Spleen (tissue), 11 donors: ENCODE data around the gene KIF3A. TPM values are rescaled to one million over a fixed set of nuclear protein-coding genes. Genes with fewer than 3 reads are reported as not detected.

Experiments used
- DNase-seq: peaks from one replicate; pipeline ENCODE4 v3.0.0-alpha.2; 2020
- H3K27ac ChIP-seq, 8 donors: fragments of 200-600 bp; sonication (generic) in 7 of 8; 1 replicate in 4 of 8; 2 replicates in 4 of 8; pipeline versions ENCODE4 v1.5.0 to v1.8.0; 2016 to 2021; ENCODE audit warnings: inconsistent platforms in 4 of 8, mild to moderate bottlenecking in 4 of 8, moderate library complexity in 1 of 8
- H3K27me3 ChIP-seq, 7 donors: fragments of 200-600 bp; sonication (generic) in 6 of 7; replicated peaks in 1 of 7; 1 replicate in 4 of 7; 2 replicates in 3 of 7; pipeline versions ENCODE4 v1.5.0 to v1.8.0; 2016 to 2021; ENCODE audit warnings: inconsistent platforms in 3 of 7, mild to moderate bottlenecking in 1 of 7
- H3K36me3 ChIP-seq, 6 donors: fragments of 200-600 bp; sonication (generic) in 5 of 6; 1 replicate in 4 of 6; 2 replicates in 2 of 6; pipeline versions ENCODE4 v1.5.0 to v1.8.0; 2016 to 2021; ENCODE audit warnings: inconsistent platforms in 2 of 6
- H3K4me1 ChIP-seq, 6 donors: fragments of 200-600 bp; sonication (generic) in 5 of 6; 1 replicate in 3 of 6; 2 replicates in 3 of 6; pipeline versions ENCODE4 v1.5.0 to v1.8.0; 2016 to 2021; ENCODE audit warnings: inconsistent platforms in 3 of 6
- H3K4me3 ChIP-seq, 8 donors: fragments of 200-600 bp; sonication (generic) in 7 of 8; 1 replicate in 4 of 8; 2 replicates in 4 of 8; pipeline versions ENCODE4 v1.5.0 to v1.8.0; 2016 to 2021; ENCODE audit warnings: inconsistent platforms in 4 of 8, mild to moderate bottlenecking in 4 of 8, moderate library complexity in 2 of 8
- H3K9me3 ChIP-seq, 8 donors: fragments of 200-600 bp; sonication (generic) in 7 of 8; 1 replicate in 4 of 8; 2 replicates in 4 of 8; pipeline versions ENCODE4 v1.5.0 to v1.8.0; 2016 to 2021; ENCODE audit warnings: inconsistent platforms in 4 of 8
- POLR2A ChIP-seq, 3 donors: fragments of 450-650 bp; IDR thresholded peaks; one replicate each; pipeline ENCODE4 v1.5.1; 2017; ENCODE audit warnings: antibody characterized with exemption in 3 of 3, mild to moderate bottlenecking in 1 of 3
- POLR2AphosphoS5 ChIP-seq, 3 donors: sonication (generic); formaldehyde crosslinking; IDR thresholded peaks; one replicate each; pipeline ENCODE4 v1.5.1; 2017; ENCODE audit warnings: antibody characterized with exemption in 3 of 3
- WGBS, 5 donors: extraction: QIAGEN DNeasy Blood & Tissue Kit in 3 of 5; methylation state at CpG; one replicate each; pipeline versions ENCODE4 v1.1.5 to v1.1.7; 2013 to 2018; 5-methylcytosine and 5-hydroxymethylcytosine counted together
- intact Hi-C: fragments of 100-400 bp; cut with DNase I; formaldehyde crosslinking; loops from one replicate; pipeline ENCODE4 v1.15.0; 2023; ENCODE audit warnings: low total_unique reads
- polyA plus RNA-seq, 3 donors: library from polyadenylated mRNA; stranded (reverse); fragments of 200-250 nt; gene quantifications; one replicate each; pipeline ENCODE4 v1.2.1, GENCODE V29; 2013
- total RNA-seq, 7 donors: library from RNA; depleted of rRNA in 3 of 7; stranded (reverse); fragments of >200 nt in 3 of 7; fragmentation: NEBNext Ultra II Directional in 4 of 7; extraction: Animal tissue kit (Norgen Biotek cat#: 25700) in 4 of 7; gene quantifications; one replicate each; pipeline versions ENCODE4 v1.1.0 to v1.2.1, GENCODE V29; 2016 to 2021
- TF ChIP-seq, protein P1 (sequence below), 11 experiments: fragments of 200-600 bp in 7 of 11; fragments of 450-650 bp in 4 of 11; sonication (generic) in 4 of 11; IDR thresholded peaks in 8 of 11; conservative IDR thresholded peaks in 3 of 11; 1 replicate in 7 of 11; 2 replicates in 4 of 11; pipeline versions ENCODE4 v1.4.0 to v1.8.0; 2016 to 2021; ENCODE audit warnings: antibody characterized with exemption in 11 of 11, inconsistent platforms in 4 of 11, mild to moderate bottlenecking in 1 of 11
- donor health status: healthy with polysubstance abuse.
- donor health status: DM: no; HTN: no; CAD: no; lungs with moderate emphysema.
- donor health status: DM: no; HTN: no; CAD: no.
- donor health status: Bipolar disorder and iron deficiency.
- donor health status: healthy.
- donor health status: DM: no; HTN: no; CAD: no.
- donor health status: DM: yes; HTN: yes; CAD: no.

Gene KIF3A
- total and polyA plus RNA-seq, 10 donors = 1.3 to 10.7 (median 6.7) TPM

DNA sequence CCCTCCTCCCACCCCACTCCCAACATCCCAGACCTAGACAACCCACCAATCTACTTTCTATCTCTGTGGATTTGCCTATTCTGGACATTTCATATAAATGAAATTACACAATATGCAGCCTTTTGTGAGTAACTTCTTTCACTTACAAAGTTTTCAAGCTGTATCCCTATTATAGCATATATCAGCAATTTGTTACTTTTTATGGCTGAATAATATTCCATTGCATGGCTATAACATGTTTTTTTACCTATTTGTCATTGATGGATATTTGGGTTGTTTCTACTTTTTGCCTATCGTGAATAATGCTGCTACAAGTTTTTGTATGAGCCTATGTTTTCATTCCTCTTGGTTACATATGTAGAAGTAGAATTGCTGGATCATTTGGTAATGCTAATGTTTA lies 1.9 kb upstream of the KIF3A start:
- 82 to 97% (median 84%) methylated on average over 1 of the region's 1 CpG for whole genome bisulfite sequencing, 5 donors
- no peak overlapping the region for H3K4me3 ChIP-seq

GRCh38 chr5:132737982-132738681 lies 786 bp upstream of the KIF3A start:
- Histone ChIP-seq H3K9me3 (peaks cover 0 to 7% (median 0%) of the 10 kb centered on the region in 8 donors), H3K27me3 (peaks cover 0 to 26% (median 3%) of the 10 kb centered on the region in 7 donors), H3K4me1 (peaks cover 8 to 26% (median 18%) of the 10 kb centered on the region in 6 donors), H3K27ac (peak overlapping the region in 5 of 8 donors; percentile 69 to 86 (median 80)), H3K4me3 (peak overlapping the region in 5 of 8 donors; percentile 87 to 98 (median 96)), H3K36me3 (peaks cover 0 to 7% (median 0%) of the 10 kb centered on the region in 6 donors)
- TF ChIP-seq POLR2AphosphoS5 (IDR thresholded peaks at IDR 0.05) (no peak), POLR2A (IDR thresholded peaks at IDR 0.05) (no peak)
- TF ChIP-seq, protein P1, sequence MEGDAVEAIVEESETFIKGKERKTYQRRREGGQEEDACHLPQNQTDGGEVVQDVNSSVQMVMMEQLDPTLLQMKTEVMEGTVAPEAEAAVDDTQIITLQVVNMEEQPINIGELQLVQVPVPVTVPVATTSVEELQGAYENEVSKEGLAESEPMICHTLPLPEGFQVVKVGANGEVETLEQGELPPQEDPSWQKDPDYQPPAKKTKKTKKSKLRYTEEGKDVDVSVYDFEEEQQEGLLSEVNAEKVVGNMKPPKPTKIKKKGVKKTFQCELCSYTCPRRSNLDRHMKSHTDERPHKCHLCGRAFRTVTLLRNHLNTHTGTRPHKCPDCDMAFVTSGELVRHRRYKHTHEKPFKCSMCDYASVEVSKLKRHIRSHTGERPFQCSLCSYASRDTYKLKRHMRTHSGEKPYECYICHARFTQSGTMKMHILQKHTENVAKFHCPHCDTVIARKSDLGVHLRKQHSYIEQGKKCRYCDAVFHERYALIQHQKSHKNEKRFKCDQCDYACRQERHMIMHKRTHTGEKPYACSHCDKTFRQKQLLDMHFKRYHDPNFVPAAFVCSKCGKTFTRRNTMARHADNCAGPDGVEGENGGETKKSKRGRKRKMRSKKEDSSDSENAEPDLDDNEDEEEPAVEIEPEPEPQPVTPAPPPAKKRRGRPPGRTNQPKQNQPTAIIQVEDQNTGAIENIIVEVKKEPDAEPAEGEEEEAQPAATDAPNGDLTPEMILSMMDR (IDR thresholded peaks at IDR 0.05 in 8 of 11, conservative IDR thresholded peaks at IDR 0.05 in 3 of 11) = no peak
- 65 to 77% (median 74%) methylated on average over 9 of the region's 9 CpGs for WGBS, 5 donors
- no peak for DNase-seq
- intact Hi-C loops = no loop called here

More for the DNA sequence above, 1.9 kb upstream of the KIF3A start:
- TF ChIP-seq POLR2A (IDR thresholded peaks at IDR 0.05) (no peak), POLR2AphosphoS5 (IDR thresholded peaks at IDR 0.05) (no peak)
- TF ChIP-seq, protein P1 (IDR thresholded peaks at IDR 0.05 in 8 of 11, conservative IDR thresholded peaks at IDR 0.05 in 3 of 11) = no peak
- intact Hi-C loops = no loop called here
- Histone ChIP-seq H3K4me1 (peaks cover 8 to 26% (median 18%) of the 10 kb centered on the region in 6 donors), H3K27me3 (peaks cover 0 to 37% (median 3%) of the 10 kb centered on the region in 7 donors), H3K9me3 (peaks cover 0 to 7% (median 0%) of the 10 kb centered on the region in 8 donors), H3K27ac (no peak overlapping the region), H3K36me3 (no peaks in the 10 kb centered on the region)
- no peak for DNase-seq

- peaks cover 8 to 26% (median 18%) of the 10 kb centered on the region in 6 donors for H3K4me1 ChIP-seq
- H3K27me3 ChIP-seq = peaks cover 0 to 8% (median 0%) of the 10 kb centered on the region in 7 donors
- 88 to 96% (median 90%) methylated on average over 2 of the region's 2 CpGs for WGBS, 5 donors
- no peak for TF ChIP-seq POLR2A (IDR thresholded peaks at IDR 0.05)
- TF ChIP-seq POLR2AphosphoS5 (IDR thresholded peaks at IDR 0.05) = no peak
- TF ChIP-seq, protein P1 (IDR thresholded peaks at IDR 0.05 in 8 of 11, conservative IDR thresholded peaks at IDR 0.05 in 3 of 11) = no peak
- intact Hi-C loops = no loop called here
- H3K36me3 ChIP-seq = peaks cover 0 to 22% (median 0%) of the 10 kb centered on the region in 6 donors
- no peak overlapping the region for H3K27ac ChIP-seq
- H3K9me3 ChIP-seq = no peaks in the 10 kb centered on the region
- no peak overlapping the region for H3K4me3 ChIP-seq
- no peak for DNase-seq
Observed at GRCh38 chr5:132734687-132735086, 2.7 kb downstream of the KIF3A start.

DNA sequence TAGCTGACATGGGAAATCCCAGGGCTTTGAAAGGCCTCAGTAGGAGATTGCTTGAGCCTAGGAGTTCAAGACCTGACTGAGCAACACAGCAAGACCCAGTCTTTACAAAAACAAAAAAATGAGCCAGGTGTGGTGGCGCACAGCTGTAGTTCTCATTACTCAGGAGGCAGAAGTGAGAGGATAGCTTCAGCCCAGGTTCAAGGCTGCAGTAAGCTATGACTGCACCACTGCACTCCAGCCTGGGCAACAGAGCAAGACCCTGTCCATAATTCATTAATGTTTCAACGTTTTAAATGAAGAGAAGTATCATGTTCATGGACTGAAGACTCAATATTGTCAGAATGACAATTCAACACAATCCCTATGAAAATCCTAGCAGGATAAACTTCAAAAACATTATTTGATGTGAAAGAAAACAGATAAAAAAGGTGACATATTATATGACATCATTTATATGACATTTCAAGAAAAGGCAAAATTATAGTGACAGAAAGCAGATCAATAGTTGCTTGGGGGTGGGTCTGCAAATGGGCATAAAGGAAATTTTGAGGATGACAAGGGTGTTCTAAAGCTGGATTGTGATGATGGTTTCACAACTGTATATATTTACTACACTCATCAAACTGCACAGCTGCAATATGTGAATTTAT lies 3.7 kb downstream of the KIF3A start:
- intact Hi-C loops = no loop called here
- Histone ChIP-seq H3K27me3 (no peaks in the 10 kb centered on the region), H3K36me3 (peaks cover 0 to 27% (median 0%) of the 10 kb centered on the region in 6 donors), H3K4me3 (no peak overlapping the region), H3K4me1 (peaks cover 8 to 26% (median 18%) of the 10 kb centered on the region in 6 donors), H3K27ac (no peak overlapping the region), H3K9me3 (no peaks in the 10 kb centered on the region)
- DNase-seq = no peak
- 87 to 96% (median 88%) methylated on average over 2 of the region's 2 CpGs for WGBS, 5 donors
- TF ChIP-seq POLR2A (IDR thresholded peaks at IDR 0.05) (no peak), POLR2AphosphoS5 (IDR thresholded peaks at IDR 0.05) (no peak)
- TF ChIP-seq, protein P1 (IDR thresholded peaks at IDR 0.05 in 8 of 11, conservative IDR thresholded peaks at IDR 0.05 in 3 of 11) = no peak
